WTC11 (cell line): ENCODE data around the gene CHRNA3. TPM values are rescaled to one million over a fixed set of nuclear protein-coding genes. Genes with fewer than 3 reads are reported as not detected.

Experiments used
- ATAC-seq: fragments of 200-7000 bp; cut with Tn5 transposase; 2 replicates; pipeline ENCODE4 v1.10.0; 2021; ENCODE audit warnings: mild to moderate bottlenecking, moderate library complexity
- CTCF ChIA-PET: fragments of 300-600 bp; sonication (Branson Sonifier 250); formaldehyde crosslinking; loops from one replicate; lab custom pipeline; 2021; ENCODE audit warnings: antibody characterized with exemption; lab: Charles Lee
- POLR2A ChIA-PET: fragments of 350-600 bp; sonication (Branson Sonifier 250); formaldehyde crosslinking; loops from one replicate; lab custom pipeline; 2021; ENCODE audit warnings: antibody characterized with exemption; lab: Charles Lee
- DNase-seq: peaks from one replicate; pipeline ENCODE4 v3.0.0; 2021; ENCODE audit warnings: low spot score
- H3K27ac Mint-ChIP-seq: 2 replicates; pipeline ENCODE4 v1.8.0; 2021; ENCODE audit warnings: mixed read lengths
- H3K27me3 Mint-ChIP-seq: 2 replicates; pipeline ENCODE4 v1.8.0; 2021; ENCODE audit warnings: low read depth, mild to moderate bottlenecking, moderate library complexity, mixed read lengths
- H3K36me3 Mint-ChIP-seq: 2 replicates; pipeline ENCODE4 v1.8.0; 2021; ENCODE audit warnings: mixed read lengths
- H3K4me1 Mint-ChIP-seq: 2 replicates; pipeline ENCODE4 v1.8.0; 2022; ENCODE audit warnings: mixed read lengths
- H3K4me3 Mint-ChIP-seq: 2 replicates; pipeline ENCODE4 v1.8.0; 2021; ENCODE audit warnings: mild to moderate bottlenecking, moderate library complexity, mixed read lengths
- H3K9me3 Mint-ChIP-seq: 2 replicates; pipeline ENCODE4 v1.8.0; 2021; ENCODE audit warnings: mixed read lengths
- ATF1 ChIP-seq: sonication (generic); formaldehyde crosslinking; IDR thresholded peaks from 2 replicates; pipeline ENCODE4 v1.8.1; 2023; ENCODE audit warnings: mild to moderate bottlenecking, moderate library complexity, missing genetic modification reagents
- MYBL2 ChIP-seq: sonication (generic); formaldehyde crosslinking; IDR thresholded peaks from 2 replicates; pipeline ENCODE4 v1.8.1; 2023; ENCODE audit warnings: mild to moderate bottlenecking, moderate library complexity, missing genetic modification reagents
- SMAD3 ChIP-seq: sonication (generic); formaldehyde crosslinking; IDR thresholded peaks from 2 replicates; pipeline ENCODE4 v1.8.0; 2022; ENCODE audit warnings: missing genetic modification reagents, mild to moderate bottlenecking, borderline replicate concordance
- SP1 ChIP-seq: sonication (generic); formaldehyde crosslinking; conservative IDR thresholded peaks from 2 replicates; pipeline ENCODE4 v1.8.1; 2022; ENCODE audit warnings: missing genetic modification reagents
- ZNF671 ChIP-seq: fragments of 250-450 bp; sonication (Bioruptor Pico); IDR thresholded peaks from 2 replicates; pipeline ENCODE4 v1.8.0; 2021; ENCODE audit warnings: mild to moderate bottlenecking
- total RNA-seq: library from RNA; stranded (reverse); gene quantifications from 3 replicates; pipeline ENCODE4 v1.2.3, GENCODE V29; 2021
- TF ChIP-seq, protein P1 (sequence below): sonication (generic); formaldehyde crosslinking; conservative IDR thresholded peaks from 2 replicates; pipeline ENCODE4 v1.8.1; 2023; ENCODE audit warnings: mild to moderate bottlenecking, low read depth, missing genetic modification reagents, moderate library complexity
- TF ChIP-seq, protein P2 (sequence below): fragments of 250-450 bp; sonication (Bioruptor Pico); IDR thresholded peaks from 2 replicates; pipeline ENCODE4 v1.9.0; 2021; ENCODE audit warnings: moderate library complexity, mild to moderate bottlenecking, inconsistent platforms, borderline replicate concordance
- TF ChIP-seq, protein P3 (sequence below): fragments of 250-450 bp; sonication (Bioruptor Pico); IDR thresholded peaks from 2 replicates; pipeline ENCODE4 v2.1.2; 2022; ENCODE audit warnings: mild to moderate bottlenecking, moderate library complexity
- TF ChIP-seq, protein P4 (sequence below): sonication (generic); formaldehyde crosslinking; IDR thresholded peaks from 2 replicates; pipeline ENCODE4 v1.8.0; 2022; ENCODE audit warnings: mild to moderate bottlenecking, missing genetic modification reagents
- TF ChIP-seq, protein P5 (sequence below): sonication (generic); formaldehyde crosslinking; IDR thresholded peaks from 2 replicates; pipeline ENCODE4 v1.8.1; 2023; ENCODE audit warnings: mild to moderate bottlenecking, missing genetic modification reagents
- TF ChIP-seq, protein P6 (sequence below): sonication (generic); formaldehyde crosslinking; IDR thresholded peaks from 2 replicates; pipeline ENCODE4 v1.8.1; 2023; ENCODE audit warnings: mild to moderate bottlenecking, missing genetic modification reagents, moderate library complexity
- TF ChIP-seq, protein P7 (sequence below): fragments of 250-450 bp; sonication (Bioruptor Pico); conservative IDR thresholded peaks from 2 replicates; pipeline ENCODE4 v1.9.0; 2021; ENCODE audit warnings: mild to moderate bottlenecking
- TF ChIP-seq, protein P8 (sequence below): sonication (generic); formaldehyde crosslinking; IDR thresholded peaks from 2 replicates; pipeline ENCODE4 v1.8.1; 2023; ENCODE audit warnings: mild to moderate bottlenecking, moderate library complexity, missing genetic modification reagents

CHRNA3 gene
- total RNA-seq, 1 experiment from 2014 or later, result 4.4 TPM

DNA sequence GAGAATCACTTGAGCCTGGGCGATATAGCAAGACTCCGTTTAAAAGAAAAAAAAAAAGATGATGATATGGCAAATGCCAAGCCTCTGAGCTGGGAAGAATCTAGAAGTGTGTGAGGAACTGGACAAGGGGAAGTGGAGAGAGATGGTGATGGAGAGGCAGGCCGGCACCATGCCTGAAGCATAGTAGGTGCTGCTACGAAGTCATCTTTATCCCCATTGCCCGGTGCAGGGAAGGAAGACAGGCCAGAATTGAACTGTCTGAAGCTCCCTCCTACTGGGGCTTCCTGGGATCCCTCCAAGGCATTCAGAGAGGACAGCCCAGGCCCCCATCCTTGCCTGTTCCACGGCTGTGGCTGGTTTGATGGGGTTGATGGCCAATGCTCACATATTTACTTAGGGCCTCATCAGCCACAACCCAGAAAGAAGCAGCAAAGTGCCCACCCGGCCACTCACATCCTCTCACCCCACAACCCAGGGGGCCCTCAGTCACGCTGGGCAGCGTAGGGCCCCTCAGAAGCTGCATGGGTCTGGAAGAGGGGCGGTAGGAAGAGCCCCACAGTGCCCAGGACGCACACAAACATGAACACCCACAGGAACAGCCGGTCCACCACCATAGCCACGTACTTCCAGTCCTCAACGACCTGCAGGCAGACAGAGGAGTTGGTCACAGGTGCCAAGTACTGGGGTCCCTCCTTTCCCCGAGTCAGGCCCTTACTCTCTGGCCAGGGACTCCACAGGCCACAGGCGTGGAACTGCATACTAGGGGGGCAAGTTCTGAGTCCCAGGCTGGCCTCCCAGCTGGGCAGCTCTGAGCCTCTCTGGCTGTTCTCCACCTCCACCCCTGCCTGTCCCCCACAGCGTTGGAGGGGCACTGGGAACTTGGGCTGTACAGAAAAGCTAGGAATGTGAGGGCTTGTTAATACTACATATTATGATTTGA lies 4.1 kb upstream of the CHRNA3 start:
- Mint-ChIP-seq H3K27ac (no peak overlapping the region), H3K4me1 (peaks cover 6% of the 10 kb centered on the region), H3K36me3 (peaks cover 9% of the 10 kb centered on the region), H3K9me3 (no peaks in the 10 kb centered on the region), H3K27me3 (peaks cover 31% of the 10 kb centered on the region), H3K4me3 (no peak overlapping the region)
- no peak for DNase-seq
- ChIA-PET POLR2A (no interaction called here), CTCF (interaction anchor here (1.0 to 1.1 kb wide), 3 partner anchors 48 to 115 kb away, joined by 3 to 4 read pairs (median 3); no protein-coding TSS in a partner anchor)
- no peak for ATAC-seq
- TF ChIP-seq, protein P1, sequence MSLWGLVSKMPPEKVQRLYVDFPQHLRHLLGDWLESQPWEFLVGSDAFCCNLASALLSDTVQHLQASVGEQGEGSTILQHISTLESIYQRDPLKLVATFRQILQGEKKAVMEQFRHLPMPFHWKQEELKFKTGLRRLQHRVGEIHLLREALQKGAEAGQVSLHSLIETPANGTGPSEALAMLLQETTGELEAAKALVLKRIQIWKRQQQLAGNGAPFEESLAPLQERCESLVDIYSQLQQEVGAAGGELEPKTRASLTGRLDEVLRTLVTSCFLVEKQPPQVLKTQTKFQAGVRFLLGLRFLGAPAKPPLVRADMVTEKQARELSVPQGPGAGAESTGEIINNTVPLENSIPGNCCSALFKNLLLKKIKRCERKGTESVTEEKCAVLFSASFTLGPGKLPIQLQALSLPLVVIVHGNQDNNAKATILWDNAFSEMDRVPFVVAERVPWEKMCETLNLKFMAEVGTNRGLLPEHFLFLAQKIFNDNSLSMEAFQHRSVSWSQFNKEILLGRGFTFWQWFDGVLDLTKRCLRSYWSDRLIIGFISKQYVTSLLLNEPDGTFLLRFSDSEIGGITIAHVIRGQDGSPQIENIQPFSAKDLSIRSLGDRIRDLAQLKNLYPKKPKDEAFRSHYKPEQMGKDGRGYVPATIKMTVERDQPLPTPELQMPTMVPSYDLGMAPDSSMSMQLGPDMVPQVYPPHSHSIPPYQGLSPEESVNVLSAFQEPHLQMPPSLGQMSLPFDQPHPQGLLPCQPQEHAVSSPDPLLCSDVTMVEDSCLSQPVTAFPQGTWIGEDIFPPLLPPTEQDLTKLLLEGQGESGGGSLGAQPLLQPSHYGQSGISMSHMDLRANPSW, result no peak
- TF ChIP-seq ZNF671 (no peak), SP1 (CRISPR knock-in tag) (no peak)

DNA sequence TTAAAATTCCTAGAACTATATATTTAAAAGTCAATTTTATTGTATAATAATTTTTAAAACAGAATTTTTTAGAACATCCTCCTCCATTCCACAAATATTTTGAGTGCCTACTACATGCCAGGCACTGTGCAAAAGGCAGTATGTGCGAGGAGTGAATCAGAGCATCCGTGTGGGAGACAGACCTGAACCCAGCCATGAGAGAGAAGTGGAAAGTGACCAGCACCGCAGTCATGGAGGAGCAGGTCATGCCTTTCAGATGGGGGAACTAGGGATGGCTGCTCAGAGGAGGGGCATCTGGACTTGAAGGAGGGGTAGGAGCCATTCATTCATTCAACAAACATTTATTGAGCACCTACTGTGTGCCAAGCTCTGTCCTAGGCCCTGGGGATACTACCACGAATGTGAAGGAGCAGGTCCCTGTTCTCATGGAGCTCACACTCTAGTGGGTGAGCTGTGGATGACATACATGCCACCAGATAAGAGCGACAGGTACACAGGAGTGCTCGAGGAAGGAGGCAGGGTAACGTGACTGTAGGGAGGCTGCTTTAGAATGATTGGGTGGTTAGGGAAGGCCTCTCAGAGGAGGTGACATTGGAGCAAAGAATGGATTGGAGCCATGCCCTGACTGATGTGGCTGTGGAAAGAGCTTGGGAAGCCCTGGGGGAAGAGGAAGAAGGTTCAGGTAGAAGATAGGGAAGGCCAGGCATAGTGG lies 3.1 kb upstream of the CHRNA3 start:
- Mint-ChIP-seq H3K4me1 (peaks cover 14% of the 10 kb centered on the region), H3K9me3 (no peaks in the 10 kb centered on the region), H3K27ac (no peak overlapping the region), H3K4me3 (no peak overlapping the region), H3K36me3 (no peaks in the 10 kb centered on the region), H3K27me3 (peaks cover 41% of the 10 kb centered on the region)
- ChIA-PET CTCF (interaction anchor here (1.0 kb wide), 2 partner anchors 71 to 116 kb away, joined by 3 read pairs; no protein-coding TSS in a partner anchor), POLR2A (no interaction called here)
- TF ChIP-seq, protein P2, sequence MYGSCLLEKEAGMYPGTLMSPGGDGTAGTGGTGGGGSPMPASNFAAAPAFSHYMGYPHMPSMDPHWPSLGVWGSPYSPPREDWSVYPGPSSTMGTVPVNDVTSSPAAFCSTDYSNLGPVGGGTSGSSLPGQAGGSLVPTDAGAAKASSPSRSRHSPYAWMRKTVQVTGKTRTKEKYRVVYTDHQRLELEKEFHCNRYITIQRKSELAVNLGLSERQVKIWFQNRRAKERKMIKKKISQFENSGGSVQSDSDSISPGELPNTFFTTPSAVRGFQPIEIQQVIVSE (CRISPR knock-in tag), result no peak
- TF ChIP-seq, protein P3, sequence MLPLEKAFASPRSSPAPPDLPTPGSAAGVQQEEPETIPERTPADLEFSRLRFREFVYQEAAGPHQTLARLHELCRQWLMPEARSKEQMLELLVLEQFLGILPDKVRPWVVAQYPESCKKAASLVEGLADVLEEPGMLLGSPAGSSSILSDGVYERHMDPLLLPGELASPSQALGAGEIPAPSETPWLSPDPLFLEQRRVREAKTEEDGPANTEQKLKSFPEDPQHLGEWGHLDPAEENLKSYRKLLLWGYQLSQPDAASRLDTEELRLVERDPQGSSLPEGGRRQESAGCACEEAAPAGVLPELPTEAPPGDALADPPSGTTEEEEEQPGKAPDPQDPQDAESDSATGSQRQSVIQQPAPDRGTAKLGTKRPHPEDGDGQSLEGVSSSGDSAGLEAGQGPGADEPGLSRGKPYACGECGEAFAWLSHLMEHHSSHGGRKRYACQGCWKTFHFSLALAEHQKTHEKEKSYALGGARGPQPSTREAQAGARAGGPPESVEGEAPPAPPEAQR (CRISPR knock-in tag), result no peak
- TF ChIP-seq, protein P4, sequence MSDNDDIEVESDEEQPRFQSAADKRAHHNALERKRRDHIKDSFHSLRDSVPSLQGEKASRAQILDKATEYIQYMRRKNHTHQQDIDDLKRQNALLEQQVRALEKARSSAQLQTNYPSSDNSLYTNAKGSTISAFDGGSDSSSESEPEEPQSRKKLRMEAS (CRISPR knock-in tag), result no peak
- TF ChIP-seq, protein P5, sequence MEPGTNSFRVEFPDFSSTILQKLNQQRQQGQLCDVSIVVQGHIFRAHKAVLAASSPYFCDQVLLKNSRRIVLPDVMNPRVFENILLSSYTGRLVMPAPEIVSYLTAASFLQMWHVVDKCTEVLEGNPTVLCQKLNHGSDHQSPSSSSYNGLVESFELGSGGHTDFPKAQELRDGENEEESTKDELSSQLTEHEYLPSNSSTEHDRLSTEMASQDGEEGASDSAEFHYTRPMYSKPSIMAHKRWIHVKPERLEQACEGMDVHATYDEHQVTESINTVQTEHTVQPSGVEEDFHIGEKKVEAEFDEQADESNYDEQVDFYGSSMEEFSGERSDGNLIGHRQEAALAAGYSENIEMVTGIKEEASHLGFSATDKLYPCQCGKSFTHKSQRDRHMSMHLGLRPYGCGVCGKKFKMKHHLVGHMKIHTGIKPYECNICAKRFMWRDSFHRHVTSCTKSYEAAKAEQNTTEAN (CRISPR knock-in tag), result no peak
- TF ChIP-seq, protein P6, sequence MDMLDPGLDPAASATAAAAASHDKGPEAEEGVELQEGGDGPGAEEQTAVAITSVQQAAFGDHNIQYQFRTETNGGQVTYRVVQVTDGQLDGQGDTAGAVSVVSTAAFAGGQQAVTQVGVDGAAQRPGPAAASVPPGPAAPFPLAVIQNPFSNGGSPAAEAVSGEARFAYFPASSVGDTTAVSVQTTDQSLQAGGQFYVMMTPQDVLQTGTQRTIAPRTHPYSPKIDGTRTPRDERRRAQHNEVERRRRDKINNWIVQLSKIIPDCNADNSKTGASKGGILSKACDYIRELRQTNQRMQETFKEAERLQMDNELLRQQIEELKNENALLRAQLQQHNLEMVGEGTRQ, result no peak
- TF ChIP-seq ATF1 (CRISPR knock-in tag) (no peak), MYBL2 (no peak), SMAD3 (CRISPR knock-in tag) (no peak)
- TF ChIP-seq, protein P7, sequence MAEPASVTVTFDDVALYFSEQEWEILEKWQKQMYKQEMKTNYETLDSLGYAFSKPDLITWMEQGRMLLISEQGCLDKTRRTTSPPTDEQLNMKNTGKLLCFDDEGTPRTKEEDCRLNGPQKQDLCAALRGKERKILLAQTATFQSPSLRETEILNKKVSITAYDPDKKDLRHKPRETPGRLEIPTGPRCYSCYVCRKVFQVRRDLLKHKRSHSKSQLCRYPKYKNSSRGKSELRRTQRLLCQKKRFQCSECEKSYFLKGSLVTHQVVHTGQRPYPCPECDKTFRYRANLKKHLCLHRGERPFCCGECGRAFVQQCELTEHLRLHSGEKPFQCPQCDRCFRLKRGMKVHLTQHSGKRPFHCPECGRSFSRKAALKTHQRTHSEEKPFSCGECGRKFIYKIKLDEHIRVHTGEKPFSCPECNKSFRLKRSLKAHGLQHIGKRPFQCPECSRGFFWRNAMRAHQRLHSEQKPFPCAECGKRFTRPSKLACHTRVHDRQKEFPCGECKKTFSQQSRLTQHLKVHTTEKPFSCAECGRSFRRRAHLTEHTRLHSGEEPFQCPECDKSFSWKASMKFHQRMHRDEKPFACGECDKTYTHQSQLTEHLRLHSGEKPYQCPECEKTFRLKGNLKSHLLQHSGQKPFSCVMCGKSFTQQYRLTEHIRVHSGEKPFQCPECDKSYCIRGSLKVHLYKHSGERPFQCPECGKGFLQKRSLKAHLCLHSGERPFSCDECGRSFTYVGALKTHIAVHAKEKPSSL (CRISPR knock-in tag), result no peak
- TF ChIP-seq, protein P8, sequence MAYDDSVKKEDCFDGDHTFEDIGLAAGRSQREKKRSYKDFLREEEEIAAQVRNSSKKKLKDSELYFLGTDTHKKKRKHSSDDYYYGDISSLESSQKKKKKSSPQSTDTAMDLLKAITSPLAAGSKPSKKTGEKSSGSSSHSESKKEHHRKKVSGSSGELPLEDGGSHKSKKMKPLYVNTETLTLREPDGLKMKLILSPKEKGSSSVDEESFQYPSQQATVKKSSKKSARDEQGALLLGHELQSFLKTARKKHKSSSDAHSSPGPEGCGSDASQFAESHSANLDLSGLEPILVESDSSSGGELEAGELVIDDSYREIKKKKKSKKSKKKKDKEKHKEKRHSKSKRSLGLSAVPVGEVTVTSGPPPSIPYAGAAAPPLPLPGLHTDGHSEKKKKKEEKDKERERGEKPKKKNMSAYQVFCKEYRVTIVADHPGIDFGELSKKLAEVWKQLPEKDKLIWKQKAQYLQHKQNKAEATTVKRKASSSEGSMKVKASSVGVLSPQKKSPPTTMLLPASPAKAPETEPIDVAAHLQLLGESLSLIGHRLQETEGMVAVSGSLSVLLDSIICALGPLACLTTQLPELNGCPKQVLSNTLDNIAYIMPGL (CRISPR knock-in tag), result no peak
- DNase-seq (no peak), ATAC-seq (no peak)
